ENCODE data around the gene RPL13.
A peak's percentile ranks its signal among the peaks of the same experiment; 100 is the strongest.

The RPL13 gene

GRCh38 chr16:89545044-89545830, 15.2 kb upstream of the RPL13 start:
- no peak for DNase-seq

GRCh38 chr16:89545831-89546574, 14.5 kb upstream of the RPL13 start:
- DNase-seq = no peak

- no peak for DNase-seq
Observed at GRCh38 chr16:89546781-89547180, 13.7 kb upstream of the RPL13 start.

GRCh38 chr16:89547291-89547690, 13.2 kb upstream of the RPL13 start:
- no peak for DNase-seq

- no peak for DNase-seq
Observed at GRCh38 chr16:89547860-89548259, 12.6 kb upstream of the RPL13 start.

- no peak for DNase-seq
Observed at GRCh38 chr16:89548344-89549006, 12.0 kb upstream of the RPL13 start.

- DNase-seq = no peak
Observed at GRCh38 chr16:89549007-89549700, 11.3 kb upstream of the RPL13 start.

- peak; percentile 23 to 58 for DNase-seq
Observed at GRCh38 chr16:89550421-89551007, 10.0 kb upstream of the RPL13 start.

- DNase-seq = no peak
Observed at GRCh38 chr16:89552329-89552728, 8.2 kb upstream of the RPL13 start.

GRCh38 chr16:89552913-89553312, 7.6 kb upstream of the RPL13 start:
- DNase-seq = no peak

- no peak for DNase-seq
Observed at GRCh38 chr16:89553733-89554132, 6.7 kb upstream of the RPL13 start.

GRCh38 chr16:89554343-89554742, 6.1 kb upstream of the RPL13 start:
- DNase-seq = no peak

GRCh38 chr16:89555265-89555664, 5.2 kb upstream of the RPL13 start:
- DNase-seq = no peak

GRCh38 chr16:89555780-89556179, 4.7 kb upstream of the RPL13 start:
- DNase-seq = no peak

- peak; percentile 78 to 83 for DNase-seq
Observed at GRCh38 chr16:89556750-89557689, 3.5 kb upstream of the RPL13 start.

- no peak for DNase-seq
Observed at GRCh38 chr16:89557690-89558490, 2.6 kb upstream of the RPL13 start.

GRCh38 chr16:89561142-89561883, 831 bp downstream of the RPL13 start:
- DNase-seq = no peak

GRCh38 chr16:89561884-89562599, 1.6 kb downstream of the RPL13 start:
- no peak for DNase-seq

- no peak for DNase-seq
Observed at GRCh38 chr16:89562939-89563338, 2.5 kb downstream of the RPL13 start.
